Measurements from ENCODE around the gene ANKRD24.

ANKRD24 gene

GRCh38 chr19:4246767-4247593 is 64.5 kb downstream of the ANKRD24 start, which contains the start of gene YJU2:
TSS of gene YJU2 (plus strand) at chr19:4247080. CDS start at chr19:4247147, 67 bp downstream.
- H3K4me1 ChIP-seq (ENCODE audit: insufficient read depth, low read length, poor library complexity, severe bottlenecking), result peaks cover 15% of the 10 kb centered on the region
- H4K20me1 ChIP-seq (ENCODE audit: insufficient read depth, low read length, poor library complexity, severe bottlenecking), result no peaks in the 10 kb centered on the region
- peaks cover 23% of the 10 kb centered on the region; the same call in 1 of the 2 replicates for H3K36me3 ChIP-seq (ENCODE audit: insufficient read depth, low read length)
- 0 out of 2 replicates have a peak, but pooled peaks cover 1% of the 10 kb centered on the region for H3K9me3 ChIP-seq (ENCODE audit: insufficient read depth, low read depth, low read length)
- TF ChIP-seq CTCF (conservative IDR thresholded peaks at IDR 0.05; ENCODE audit: low read length), result peak; percentile 69
- TF ChIP-seq EZH2phosphoT487 (IDR thresholded peaks at IDR 0.05; ENCODE audit: borderline replicate concordance), result no peak
- no peaks in the 10 kb centered on the region for H3K27me3 ChIP-seq (ENCODE audit: insufficient read depth, low read length, poor library complexity, severe bottlenecking)
- peak within 1 kb of the TSS; percentile 71 for H3K9ac ChIP-seq (ENCODE audit: low read depth, low read length, poor library complexity, severe bottlenecking)
- H3K4me2 ChIP-seq (ENCODE audit: low read depth, low read length, poor library complexity, severe bottlenecking), result peak within 1 kb of the TSS; percentile 98
- peaks cover 9% of the 10 kb centered on the region for H3K79me2 ChIP-seq (ENCODE audit: insufficient read depth, low read length)
- H2AFZ ChIP-seq (ENCODE audit: low read length), result peak within 1 kb of the TSS; percentile 95
- peak within 1 kb of the TSS; percentile 82 for H3K4me3 ChIP-seq (ENCODE audit: low read length, poor library complexity, severe bottlenecking)
- no peaks in the 10 kb centered on the region for H3K9me2 ChIP-seq (replicated peaks; ENCODE audit: low read depth, low read length)
- no peaks in the 10 kb centered on the region for H3F3A ChIP-seq (ENCODE audit: low read depth)

- no peak overlapping the region for H3K9ac ChIP-seq (ENCODE audit: low read depth, low read length, poor library complexity, severe bottlenecking)
- H2AFZ ChIP-seq (ENCODE audit: low read length), result no peak overlapping the region
- no peaks in the 10 kb centered on the region for H3K9me2 ChIP-seq (replicated peaks; ENCODE audit: low read depth, low read length)
- H3K27me3 ChIP-seq (ENCODE audit: insufficient read depth, low read length, poor library complexity, severe bottlenecking), result no peaks in the 10 kb centered on the region
- TF ChIP-seq CTCF (conservative IDR thresholded peaks at IDR 0.05; ENCODE audit: low read length), result peak; percentile 36
- no peak for TF ChIP-seq EZH2phosphoT487 (IDR thresholded peaks at IDR 0.05; ENCODE audit: borderline replicate concordance)
- no peaks in the 10 kb centered on the region for H3F3A ChIP-seq (ENCODE audit: low read depth)
- no peaks in the 10 kb centered on the region for H3K4me1 ChIP-seq (ENCODE audit: insufficient read depth, low read length, poor library complexity, severe bottlenecking)
- H3K9me3 ChIP-seq (ENCODE audit: insufficient read depth, low read depth, low read length), result peaks cover 4% of the 10 kb centered on the region; the same call in 1 of the 2 replicates
- no peaks in the 10 kb centered on the region for H4K20me1 ChIP-seq (ENCODE audit: insufficient read depth, low read length, poor library complexity, severe bottlenecking)
- H3K4me2 ChIP-seq (ENCODE audit: low read depth, low read length, poor library complexity, severe bottlenecking), result no peak overlapping the region
- H3K4me3 ChIP-seq (ENCODE audit: low read length, poor library complexity, severe bottlenecking), result no peak overlapping the region
- H3K79me2 ChIP-seq (ENCODE audit: insufficient read depth, low read length), result no peaks in the 10 kb centered on the region
- H3K36me3 ChIP-seq (ENCODE audit: insufficient read depth, low read length), result peaks cover 48% of the 10 kb centered on the region
Observed at GRCh38 chr19:4256563-4256962, 74.1 kb downstream of the ANKRD24 start.

- no peak overlapping the region for H3K9ac ChIP-seq (ENCODE audit: low read depth, low read length, poor library complexity, severe bottlenecking)
- H3K9me3 ChIP-seq (ENCODE audit: insufficient read depth, low read depth, low read length), result peaks cover 4% of the 10 kb centered on the region; the same call in 1 of the 2 replicates
- no peak overlapping the region for H3K4me2 ChIP-seq (ENCODE audit: low read depth, low read length, poor library complexity, severe bottlenecking)
- H2AFZ ChIP-seq (ENCODE audit: low read length), result no peak overlapping the region
- no peaks in the 10 kb centered on the region for H3K9me2 ChIP-seq (replicated peaks; ENCODE audit: low read depth, low read length)
- no peak for TF ChIP-seq EZH2phosphoT487 (IDR thresholded peaks at IDR 0.05; ENCODE audit: borderline replicate concordance)
- TF ChIP-seq CTCF (conservative IDR thresholded peaks at IDR 0.05; ENCODE audit: low read length), result no peak
- H3K4me3 ChIP-seq (ENCODE audit: low read length, poor library complexity, severe bottlenecking), result no peak overlapping the region
- H3K27me3 ChIP-seq (ENCODE audit: insufficient read depth, low read length, poor library complexity, severe bottlenecking), result no peaks in the 10 kb centered on the region
- no peaks in the 10 kb centered on the region for H3K79me2 ChIP-seq (ENCODE audit: insufficient read depth, low read length)
- no peaks in the 10 kb centered on the region for H4K20me1 ChIP-seq (ENCODE audit: insufficient read depth, low read length, poor library complexity, severe bottlenecking)
- H3K4me1 ChIP-seq (ENCODE audit: insufficient read depth, low read length, poor library complexity, severe bottlenecking), result no peaks in the 10 kb centered on the region
- H3K36me3 ChIP-seq (ENCODE audit: insufficient read depth, low read length), result peaks cover 50% of the 10 kb centered on the region
- H3F3A ChIP-seq (ENCODE audit: low read depth), result no peaks in the 10 kb centered on the region
Observed at GRCh38 chr19:4257025-4257424, 74.5 kb downstream of the ANKRD24 start.
